ENCODE data around the gene COX7A1.
"Not testable (repeated sequence)": the region's sequence is repeated elsewhere in the genome, so short reads cannot be mapped to it uniquely, and the experiment has no call there.

The COX7A1 gene

GRCh38 chr19:36152352-36153091 is at the start of gene COX7A1:
Gene COX7A1, minus strand, starts transcription at chr19:36152447. Its CDS starts 40 bp downstream, at chr19:36152407.
- DNase-seq (ENCODE audit: low spot score): no peak
- no peak for TF ChIP-seq CTCF (IDR thresholded peaks at IDR 0.05; ENCODE audit: extremely low read depth, missing control alignments)

GRCh38 chr19:36201684-36202083 is 49.4 kb upstream of the COX7A1 start:
- TF ChIP-seq CTCF (IDR thresholded peaks at IDR 0.05; ENCODE audit: extremely low read depth, missing control alignments): no peak

DNA sequence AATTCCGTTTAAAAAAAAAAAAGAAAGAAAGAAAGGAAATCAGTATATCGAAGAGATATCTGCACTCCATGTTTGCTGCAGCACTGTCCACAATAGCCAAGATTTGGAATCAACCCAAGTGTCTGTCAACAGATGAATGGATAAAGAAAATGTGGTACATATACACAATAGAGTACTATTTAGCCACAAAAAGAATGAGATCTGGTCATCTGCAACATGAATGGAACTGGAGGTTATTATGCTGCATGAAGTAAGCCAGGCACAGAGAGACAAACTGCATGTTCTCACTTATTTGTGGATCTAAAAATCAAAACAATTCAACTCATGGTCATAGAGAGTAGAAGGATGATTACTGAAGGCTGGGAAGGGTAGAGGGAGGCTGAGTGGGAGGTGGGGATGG is 45.9 kb upstream of the COX7A1 start:
- no peak for TF ChIP-seq CTCF (IDR thresholded peaks at IDR 0.05; ENCODE audit: extremely low read depth, missing control alignments)
- no peak for DNase-seq (ENCODE audit: low spot score)

More at GRCh38 chr19:36201684-36202083, 49.4 kb upstream of the COX7A1 start:
- DNase-seq (ENCODE audit: low spot score): no peak

- TF ChIP-seq CTCF (IDR thresholded peaks at IDR 0.05; ENCODE audit: extremely low read depth, missing control alignments): no peak
- no peak for DNase-seq (ENCODE audit: low spot score)
Observed at GRCh38 chr19:36196249-36196648, 44.0 kb upstream of the COX7A1 start.

GRCh38 chr19:36186722-36187121 is 34.5 kb upstream of the COX7A1 start:
- DNase-seq (ENCODE audit: low spot score): not testable (repeated sequence)

- TF ChIP-seq CTCF (IDR thresholded peaks at IDR 0.05; ENCODE audit: extremely low read depth, missing control alignments): no peak
- DNase-seq (ENCODE audit: low spot score): no peak
Observed at GRCh38 chr19:36183245-36183628, 31.0 kb upstream of the COX7A1 start.

DNA sequence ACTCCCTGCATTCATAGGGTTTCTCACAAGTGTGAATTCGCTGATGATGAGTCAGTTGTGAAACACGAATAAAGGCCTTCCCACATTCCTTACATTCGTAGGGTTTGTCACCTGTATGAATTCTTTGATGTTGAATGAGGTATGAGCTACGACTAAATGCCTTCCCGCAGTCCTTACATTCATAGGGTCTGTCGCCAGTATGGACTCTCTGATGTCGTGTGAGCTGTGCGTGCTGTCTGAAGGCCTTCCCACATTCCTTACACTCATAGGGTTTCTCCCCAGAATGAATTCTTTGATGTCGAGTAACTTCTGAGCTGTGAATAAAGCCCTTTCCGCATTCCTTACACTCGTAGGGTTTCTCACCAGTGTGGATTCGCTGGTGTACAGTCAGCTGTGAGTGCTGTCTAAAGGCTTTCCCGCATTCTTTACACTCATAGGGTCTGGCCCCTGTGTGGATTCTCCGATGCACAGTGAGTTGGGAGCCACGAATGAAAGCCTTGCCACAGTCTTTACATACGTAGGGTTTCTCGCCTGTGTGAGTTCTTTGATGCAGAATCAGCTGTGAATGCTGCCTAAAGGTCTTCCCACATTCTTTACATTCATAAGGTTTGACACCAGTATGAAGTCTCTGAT is 30.5 kb upstream of the COX7A1 start:
- DNase-seq (ENCODE audit: low spot score): no peak
- TF ChIP-seq CTCF (IDR thresholded peaks at IDR 0.05; ENCODE audit: extremely low read depth, missing control alignments): no peak

DNA sequence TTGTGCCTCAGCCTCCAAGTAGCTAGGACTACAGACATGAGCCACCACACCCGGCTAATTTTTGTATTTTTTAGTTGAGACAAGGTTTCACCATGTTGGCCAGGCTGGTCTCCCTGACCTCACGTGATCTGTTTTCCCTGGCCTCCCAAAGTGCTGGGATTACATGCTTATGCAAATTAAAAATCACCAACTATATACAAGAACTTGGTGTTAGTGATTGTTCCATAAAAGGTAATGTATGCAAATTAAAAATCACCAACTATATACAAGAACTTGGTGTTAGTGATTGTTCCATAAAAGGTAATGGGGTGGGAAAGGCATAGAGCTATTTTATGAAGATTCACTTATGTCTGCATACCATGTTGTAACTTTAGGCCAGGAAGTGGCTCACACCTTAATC is 26.8 kb upstream of the COX7A1 start:
- not testable (repeated sequence) for DNase-seq (ENCODE audit: low spot score)

GRCh38 chr19:36173846-36174245 is 21.6 kb upstream of the COX7A1 start:
- DNase-seq (ENCODE audit: low spot score): not testable (repeated sequence)
